Peyer's patch (tissue), 4 donors: ENCODE results near the gene RASAL2.

Experiments used
- POLR2A ChIP-seq, 2 donors: fragments of 450-650 bp; IDR thresholded peaks; one replicate each; pipeline ENCODE4 v1.5.1; 2017; ENCODE audit warnings: antibody characterized with exemption in 2 of 2, mild to moderate bottlenecking in 2 of 2, moderate library complexity in 2 of 2
- TF ChIP-seq, protein P1 (sequence below), 6 experiments: fragments of 450-650 bp in 4 of 6; fragments of 200-600 bp in 2 of 6; sonication (generic) in 1 of 6; IDR thresholded peaks; one replicate each; pipeline ENCODE4 v1.5.1; 2017 to 2019; ENCODE audit warnings: antibody characterized with exemption in 6 of 6, mild to moderate bottlenecking in 3 of 6, moderate library complexity in 1 of 6

- TF ChIP-seq POLR2A (IDR thresholded peaks at IDR 0.05), result no peak
- TF ChIP-seq, protein P1, sequence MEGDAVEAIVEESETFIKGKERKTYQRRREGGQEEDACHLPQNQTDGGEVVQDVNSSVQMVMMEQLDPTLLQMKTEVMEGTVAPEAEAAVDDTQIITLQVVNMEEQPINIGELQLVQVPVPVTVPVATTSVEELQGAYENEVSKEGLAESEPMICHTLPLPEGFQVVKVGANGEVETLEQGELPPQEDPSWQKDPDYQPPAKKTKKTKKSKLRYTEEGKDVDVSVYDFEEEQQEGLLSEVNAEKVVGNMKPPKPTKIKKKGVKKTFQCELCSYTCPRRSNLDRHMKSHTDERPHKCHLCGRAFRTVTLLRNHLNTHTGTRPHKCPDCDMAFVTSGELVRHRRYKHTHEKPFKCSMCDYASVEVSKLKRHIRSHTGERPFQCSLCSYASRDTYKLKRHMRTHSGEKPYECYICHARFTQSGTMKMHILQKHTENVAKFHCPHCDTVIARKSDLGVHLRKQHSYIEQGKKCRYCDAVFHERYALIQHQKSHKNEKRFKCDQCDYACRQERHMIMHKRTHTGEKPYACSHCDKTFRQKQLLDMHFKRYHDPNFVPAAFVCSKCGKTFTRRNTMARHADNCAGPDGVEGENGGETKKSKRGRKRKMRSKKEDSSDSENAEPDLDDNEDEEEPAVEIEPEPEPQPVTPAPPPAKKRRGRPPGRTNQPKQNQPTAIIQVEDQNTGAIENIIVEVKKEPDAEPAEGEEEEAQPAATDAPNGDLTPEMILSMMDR (IDR thresholded peaks at IDR 0.05), result no peak
Observed at GRCh38 chr1:178180405-178180804, 86.5 kb downstream of the RASAL2 start.
